WTC11 (cell line): ENCODE results near the gene APCDD1. TPM values are rescaled to one million over a fixed set of nuclear protein-coding genes. Genes with fewer than 3 reads are reported as not detected.

Experiments used
- ATAC-seq: fragments of 200-7000 bp; cut with Tn5 transposase; 2 replicates; pipeline ENCODE4 v1.10.0; 2021; ENCODE audit warnings: mild to moderate bottlenecking, moderate library complexity
- CTCF ChIA-PET: fragments of 300-600 bp; sonication (Branson Sonifier 250); formaldehyde crosslinking; loops from one replicate; lab custom pipeline; 2021; ENCODE audit warnings: antibody characterized with exemption; lab: Charles Lee
- POLR2A ChIA-PET: fragments of 350-600 bp; sonication (Branson Sonifier 250); formaldehyde crosslinking; loops from one replicate; lab custom pipeline; 2021; ENCODE audit warnings: antibody characterized with exemption; lab: Charles Lee
- DNase-seq: peaks from one replicate; pipeline ENCODE4 v3.0.0; 2021; ENCODE audit warnings: low spot score
- H3K27ac Mint-ChIP-seq: 2 replicates; pipeline ENCODE4 v1.8.0; 2021; ENCODE audit warnings: mixed read lengths
- H3K27me3 Mint-ChIP-seq: 2 replicates; pipeline ENCODE4 v1.8.0; 2021; ENCODE audit warnings: low read depth, mild to moderate bottlenecking, moderate library complexity, mixed read lengths
- H3K36me3 Mint-ChIP-seq: 2 replicates; pipeline ENCODE4 v1.8.0; 2021; ENCODE audit warnings: mixed read lengths
- H3K4me1 Mint-ChIP-seq: 2 replicates; pipeline ENCODE4 v1.8.0; 2022; ENCODE audit warnings: mixed read lengths
- H3K4me3 Mint-ChIP-seq: 2 replicates; pipeline ENCODE4 v1.8.0; 2021; ENCODE audit warnings: mild to moderate bottlenecking, moderate library complexity, mixed read lengths
- H3K9me3 Mint-ChIP-seq: 2 replicates; pipeline ENCODE4 v1.8.0; 2021; ENCODE audit warnings: mixed read lengths
- NFATC4 ChIP-seq: fragments of 250-450 bp; sonication (Bioruptor Pico); IDR thresholded peaks from 2 replicates; pipeline ENCODE4 v1.9.0; 2021; ENCODE audit warnings: mild to moderate bottlenecking
- NFE2L1 ChIP-seq: sonication (generic); formaldehyde crosslinking; IDR thresholded peaks from 2 replicates; pipeline ENCODE4 v1.8.1; 2023; ENCODE audit warnings: missing genetic modification reagents
- NR1H2 ChIP-seq: sonication (generic); formaldehyde crosslinking; IDR thresholded peaks from 2 replicates; pipeline ENCODE4 v1.9.0; 2021; ENCODE audit warnings: mild to moderate bottlenecking, moderate library complexity, missing genetic modification reagents
- NR2C2 ChIP-seq: sonication (generic); formaldehyde crosslinking; IDR thresholded peaks from 2 replicates; pipeline ENCODE4 v1.8.0; 2022; ENCODE audit warnings: mild to moderate bottlenecking, missing genetic modification reagents
- SMAD4 ChIP-seq: sonication (generic); formaldehyde crosslinking; IDR thresholded peaks from 2 replicates; pipeline ENCODE4 v1.8.0; 2022; ENCODE audit warnings: mild to moderate bottlenecking, missing genetic modification reagents
- TP53 ChIP-seq: sonication (generic); formaldehyde crosslinking; IDR thresholded peaks from 2 replicates; pipeline ENCODE4 v1.8.1; 2023; ENCODE audit warnings: mild to moderate bottlenecking, missing genetic modification reagents
- ZNF671 ChIP-seq: fragments of 250-450 bp; sonication (Bioruptor Pico); IDR thresholded peaks from 2 replicates; pipeline ENCODE4 v1.8.0; 2021; ENCODE audit warnings: mild to moderate bottlenecking
- total RNA-seq: library from RNA; stranded (reverse); gene quantifications from 3 replicates; pipeline ENCODE4 v1.2.3, GENCODE V29; 2021
- TF ChIP-seq, protein P1 (sequence below): sonication (generic); formaldehyde crosslinking; IDR thresholded peaks from 2 replicates; pipeline ENCODE4 v1.8.0; 2022; ENCODE audit warnings: mild to moderate bottlenecking, missing genetic modification reagents
- TF ChIP-seq, protein P2 (sequence below): fragments of 250-450 bp; sonication (Bioruptor Pico); IDR thresholded peaks from 2 replicates; pipeline ENCODE4 v1.9.0; 2021; ENCODE audit warnings: mild to moderate bottlenecking, borderline replicate concordance
- TF ChIP-seq, protein P3 (sequence below): sonication (generic); formaldehyde crosslinking; IDR thresholded peaks from 2 replicates; pipeline ENCODE4 v1.8.0; 2022; ENCODE audit warnings: missing genetic modification reagents
- TF ChIP-seq, protein P4 (sequence below): sonication (generic); formaldehyde crosslinking; IDR thresholded peaks from 2 replicates; pipeline ENCODE4 v1.8.1; 2022; ENCODE audit warnings: missing genetic modification reagents, borderline replicate concordance
- TF ChIP-seq, protein P5 (sequence below): sonication (generic); formaldehyde crosslinking; IDR thresholded peaks from 2 replicates; pipeline ENCODE4 v1.8.0; 2022; ENCODE audit warnings: mild to moderate bottlenecking, missing genetic modification reagents
- TF ChIP-seq, protein P6 (sequence below): fragments of 250-450 bp; sonication (Bioruptor Pico); IDR thresholded peaks from 2 replicates; pipeline ENCODE4 v1.8.0; 2021; ENCODE audit warnings: mild to moderate bottlenecking

Gene APCDD1
- total RNA-seq, 1 experiment from 2014 or later: 7.1 TPM

DNA sequence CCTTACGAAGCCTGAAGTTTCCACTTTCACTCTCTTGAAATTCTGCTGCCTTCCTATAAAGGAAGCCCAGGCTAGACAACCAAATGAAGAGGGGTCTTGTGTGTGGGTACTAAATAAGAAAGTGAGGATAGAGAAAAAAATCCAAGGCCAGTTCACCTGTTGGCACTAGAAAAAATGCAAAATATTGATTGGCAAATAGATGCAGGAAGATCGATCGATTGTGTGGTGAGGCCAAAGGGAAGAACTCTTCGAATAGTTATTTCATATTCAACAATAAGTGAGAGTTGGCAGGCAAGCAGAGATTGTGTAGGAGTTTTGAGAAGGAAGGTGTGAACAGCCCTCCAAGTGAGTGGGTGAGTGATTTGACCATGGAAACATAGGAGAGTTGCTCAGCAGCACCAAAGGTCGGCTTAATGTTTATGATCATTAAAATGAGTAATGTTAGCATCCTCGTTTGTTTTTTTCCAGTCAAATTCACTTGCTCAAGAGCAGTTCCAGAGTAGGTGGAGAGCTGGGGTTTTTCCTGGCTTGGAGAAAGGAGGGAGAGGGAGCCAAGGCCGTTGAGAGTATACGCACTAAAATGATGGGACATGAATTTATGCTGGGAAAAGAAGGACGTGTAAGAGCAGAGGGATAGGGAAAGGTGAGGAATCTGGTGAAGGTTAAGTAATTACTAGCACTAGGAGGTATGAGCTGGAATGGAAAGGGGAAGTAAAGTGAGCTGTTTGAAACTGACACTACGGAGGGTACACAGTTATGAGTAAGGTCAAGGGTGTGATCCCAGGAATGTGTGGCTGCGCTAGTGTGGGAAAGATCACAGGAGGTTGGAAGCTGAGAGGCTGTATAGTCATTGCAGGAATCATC lies 70.3 kb downstream of the APCDD1 start (continued):
- TF ChIP-seq, protein P1, sequence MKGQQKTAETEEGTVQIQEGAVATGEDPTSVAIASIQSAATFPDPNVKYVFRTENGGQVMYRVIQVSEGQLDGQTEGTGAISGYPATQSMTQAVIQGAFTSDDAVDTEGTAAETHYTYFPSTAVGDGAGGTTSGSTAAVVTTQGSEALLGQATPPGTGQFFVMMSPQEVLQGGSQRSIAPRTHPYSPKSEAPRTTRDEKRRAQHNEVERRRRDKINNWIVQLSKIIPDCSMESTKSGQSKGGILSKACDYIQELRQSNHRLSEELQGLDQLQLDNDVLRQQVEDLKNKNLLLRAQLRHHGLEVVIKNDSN: no peak
- TF ChIP-seq NFATC4 (CRISPR knock-in tag): no peak
- no peak for TF ChIP-seq NR2C2
- TF ChIP-seq, protein P2, sequence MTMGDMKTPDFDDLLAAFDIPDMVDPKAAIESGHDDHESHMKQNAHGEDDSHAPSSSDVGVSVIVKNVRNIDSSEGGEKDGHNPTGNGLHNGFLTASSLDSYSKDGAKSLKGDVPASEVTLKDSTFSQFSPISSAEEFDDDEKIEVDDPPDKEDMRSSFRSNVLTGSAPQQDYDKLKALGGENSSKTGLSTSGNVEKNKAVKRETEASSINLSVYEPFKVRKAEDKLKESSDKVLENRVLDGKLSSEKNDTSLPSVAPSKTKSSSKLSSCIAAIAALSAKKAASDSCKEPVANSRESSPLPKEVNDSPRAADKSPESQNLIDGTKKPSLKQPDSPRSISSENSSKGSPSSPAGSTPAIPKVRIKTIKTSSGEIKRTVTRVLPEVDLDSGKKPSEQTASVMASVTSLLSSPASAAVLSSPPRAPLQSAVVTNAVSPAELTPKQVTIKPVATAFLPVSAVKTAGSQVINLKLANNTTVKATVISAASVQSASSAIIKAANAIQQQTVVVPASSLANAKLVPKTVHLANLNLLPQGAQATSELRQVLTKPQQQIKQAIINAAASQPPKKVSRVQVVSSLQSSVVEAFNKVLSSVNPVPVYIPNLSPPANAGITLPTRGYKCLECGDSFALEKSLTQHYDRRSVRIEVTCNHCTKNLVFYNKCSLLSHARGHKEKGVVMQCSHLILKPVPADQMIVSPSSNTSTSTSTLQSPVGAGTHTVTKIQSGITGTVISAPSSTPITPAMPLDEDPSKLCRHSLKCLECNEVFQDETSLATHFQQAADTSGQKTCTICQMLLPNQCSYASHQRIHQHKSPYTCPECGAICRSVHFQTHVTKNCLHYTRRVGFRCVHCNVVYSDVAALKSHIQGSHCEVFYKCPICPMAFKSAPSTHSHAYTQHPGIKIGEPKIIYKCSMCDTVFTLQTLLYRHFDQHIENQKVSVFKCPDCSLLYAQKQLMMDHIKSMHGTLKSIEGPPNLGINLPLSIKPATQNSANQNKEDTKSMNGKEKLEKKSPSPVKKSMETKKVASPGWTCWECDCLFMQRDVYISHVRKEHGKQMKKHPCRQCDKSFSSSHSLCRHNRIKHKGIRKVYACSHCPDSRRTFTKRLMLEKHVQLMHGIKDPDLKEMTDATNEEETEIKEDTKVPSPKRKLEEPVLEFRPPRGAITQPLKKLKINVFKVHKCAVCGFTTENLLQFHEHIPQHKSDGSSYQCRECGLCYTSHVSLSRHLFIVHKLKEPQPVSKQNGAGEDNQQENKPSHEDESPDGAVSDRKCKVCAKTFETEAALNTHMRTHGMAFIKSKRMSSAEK (CRISPR knock-in tag): no peak
- TF ChIP-seq, all 79 proteins: peak for 0

DNA sequence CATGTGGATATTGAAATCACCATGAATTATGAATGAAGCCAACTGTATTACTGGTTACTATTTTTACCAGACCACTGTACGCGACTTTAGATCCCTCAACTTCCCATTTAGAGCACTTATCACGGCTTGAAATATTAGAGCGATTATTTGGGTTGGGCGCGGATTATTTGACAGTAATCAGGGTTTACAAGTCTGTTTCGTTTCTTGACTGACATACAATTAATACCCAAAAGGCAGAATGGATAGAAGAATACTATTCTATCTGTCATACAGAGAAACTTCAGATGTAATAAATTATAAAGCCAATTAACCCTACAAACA lies 70.9 kb downstream of the APCDD1 start:
- DNase-seq: no peak
- POLR2A ChIA-PET: no interaction called here
- Mint-ChIP-seq H3K36me3 (no peaks in the 10 kb centered on the region), H3K27ac (no peak overlapping the region), H3K9me3 (no peaks in the 10 kb centered on the region), H3K4me3 (peak overlapping the region; percentile 95), H3K27me3 (no peaks in the 10 kb centered on the region), H3K4me1 (peaks cover 26% of the 10 kb centered on the region)
- TF ChIP-seq NR1H2 (CRISPR knock-in tag) (no peak), TP53 (CRISPR knock-in tag) (no peak), SMAD4 (CRISPR knock-in tag) (no peak), ZNF671 (CRISPR knock-in tag) (no peak), NFE2L1 (CRISPR knock-in tag) (no peak)
- TF ChIP-seq, protein P3, sequence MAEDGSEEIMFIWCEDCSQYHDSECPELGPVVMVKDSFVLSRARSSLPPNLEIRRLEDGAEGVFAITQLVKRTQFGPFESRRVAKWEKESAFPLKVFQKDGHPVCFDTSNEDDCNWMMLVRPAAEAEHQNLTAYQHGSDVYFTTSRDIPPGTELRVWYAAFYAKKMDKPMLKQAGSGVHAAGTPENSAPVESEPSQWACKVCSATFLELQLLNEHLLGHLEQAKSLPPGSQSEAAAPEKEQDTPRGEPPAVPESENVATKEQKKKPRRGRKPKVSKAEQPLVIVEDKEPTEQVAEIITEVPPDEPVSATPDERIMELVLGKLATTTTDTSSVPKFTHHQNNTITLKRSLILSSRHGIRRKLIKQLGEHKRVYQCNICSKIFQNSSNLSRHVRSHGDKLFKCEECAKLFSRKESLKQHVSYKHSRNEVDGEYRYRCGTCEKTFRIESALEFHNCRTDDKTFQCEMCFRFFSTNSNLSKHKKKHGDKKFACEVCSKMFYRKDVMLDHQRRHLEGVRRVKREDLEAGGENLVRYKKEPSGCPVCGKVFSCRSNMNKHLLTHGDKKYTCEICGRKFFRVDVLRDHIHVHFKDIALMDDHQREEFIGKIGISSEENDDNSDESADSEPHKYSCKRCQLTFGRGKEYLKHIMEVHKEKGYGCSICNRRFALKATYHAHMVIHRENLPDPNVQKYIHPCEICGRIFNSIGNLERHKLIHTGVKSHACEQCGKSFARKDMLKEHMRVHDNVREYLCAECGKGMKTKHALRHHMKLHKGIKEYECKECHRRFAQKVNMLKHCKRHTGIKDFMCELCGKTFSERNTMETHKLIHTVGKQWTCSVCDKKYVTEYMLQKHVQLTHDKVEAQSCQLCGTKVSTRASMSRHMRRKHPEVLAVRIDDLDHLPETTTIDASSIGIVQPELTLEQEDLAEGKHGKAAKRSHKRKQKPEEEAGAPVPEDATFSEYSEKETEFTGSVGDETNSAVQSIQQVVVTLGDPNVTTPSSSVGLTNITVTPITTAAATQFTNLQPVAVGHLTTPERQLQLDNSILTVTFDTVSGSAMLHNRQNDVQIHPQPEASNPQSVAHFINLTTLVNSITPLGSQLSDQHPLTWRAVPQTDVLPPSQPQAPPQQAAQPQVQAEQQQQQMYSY (CRISPR knock-in tag): no peak
- TF ChIP-seq, protein P4, sequence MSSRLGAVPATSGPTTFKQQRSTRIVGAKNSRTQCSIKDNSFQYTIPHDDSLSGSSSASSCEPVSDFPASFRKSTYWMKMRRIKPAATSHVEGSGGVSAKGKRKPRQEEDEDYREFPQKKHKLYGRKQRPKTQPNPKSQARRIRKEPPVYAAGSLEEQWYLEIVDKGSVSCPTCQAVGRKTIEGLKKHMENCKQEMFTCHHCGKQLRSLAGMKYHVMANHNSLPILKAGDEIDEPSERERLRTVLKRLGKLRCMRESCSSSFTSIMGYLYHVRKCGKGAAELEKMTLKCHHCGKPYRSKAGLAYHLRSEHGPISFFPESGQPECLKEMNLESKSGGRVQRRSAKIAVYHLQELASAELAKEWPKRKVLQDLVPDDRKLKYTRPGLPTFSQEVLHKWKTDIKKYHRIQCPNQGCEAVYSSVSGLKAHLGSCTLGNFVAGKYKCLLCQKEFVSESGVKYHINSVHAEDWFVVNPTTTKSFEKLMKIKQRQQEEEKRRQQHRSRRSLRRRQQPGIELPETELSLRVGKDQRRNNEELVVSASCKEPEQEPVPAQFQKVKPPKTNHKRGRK (CRISPR knock-in tag): no peak
- TF ChIP-seq, protein P5, sequence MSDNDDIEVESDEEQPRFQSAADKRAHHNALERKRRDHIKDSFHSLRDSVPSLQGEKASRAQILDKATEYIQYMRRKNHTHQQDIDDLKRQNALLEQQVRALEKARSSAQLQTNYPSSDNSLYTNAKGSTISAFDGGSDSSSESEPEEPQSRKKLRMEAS: no peak
- TF ChIP-seq, protein P6, sequence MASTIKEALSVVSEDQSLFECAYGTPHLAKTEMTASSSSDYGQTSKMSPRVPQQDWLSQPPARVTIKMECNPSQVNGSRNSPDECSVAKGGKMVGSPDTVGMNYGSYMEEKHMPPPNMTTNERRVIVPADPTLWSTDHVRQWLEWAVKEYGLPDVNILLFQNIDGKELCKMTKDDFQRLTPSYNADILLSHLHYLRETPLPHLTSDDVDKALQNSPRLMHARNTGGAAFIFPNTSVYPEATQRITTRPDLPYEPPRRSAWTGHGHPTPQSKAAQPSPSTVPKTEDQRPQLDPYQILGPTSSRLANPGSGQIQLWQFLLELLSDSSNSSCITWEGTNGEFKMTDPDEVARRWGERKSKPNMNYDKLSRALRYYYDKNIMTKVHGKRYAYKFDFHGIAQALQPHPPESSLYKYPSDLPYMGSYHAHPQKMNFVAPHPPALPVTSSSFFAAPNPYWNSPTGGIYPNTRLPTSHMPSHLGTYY (CRISPR knock-in tag): no peak
- CTCF ChIA-PET: interaction anchor here (0.9 to 1.3 kb wide), 3 partner anchors 19 to 493 kb away, joined by 4 to 5 read pairs (median 4); no protein-coding TSS in a partner anchor
- ATAC-seq: no peak
